OCI-LY1 (cell line): ENCODE measurements around the gene EPN2.

Source experiments
- EZH2 ChIP-seq: fragments of 200-600 bp; sonication (generic), shearing (Covaris generic); IDR thresholded peaks from 2 replicates; pipeline ENCODE4 v1.8.0; 2017; ENCODE audit warnings: borderline replicate concordance, mixed run types, mild to moderate bottlenecking, antibody characterized with exemption, low read length, moderate library complexity, mixed read lengths
- TF ChIP-seq, protein P1 (sequence below): fragments of 200-600 bp; sonication (generic), shearing (Covaris generic); IDR thresholded peaks from 2 replicates; pipeline ENCODE4 v1.5.1; 2017; ENCODE audit warnings: mild to moderate bottlenecking, antibody characterized with exemption, low read length, moderate library complexity, mixed read lengths

DNA sequence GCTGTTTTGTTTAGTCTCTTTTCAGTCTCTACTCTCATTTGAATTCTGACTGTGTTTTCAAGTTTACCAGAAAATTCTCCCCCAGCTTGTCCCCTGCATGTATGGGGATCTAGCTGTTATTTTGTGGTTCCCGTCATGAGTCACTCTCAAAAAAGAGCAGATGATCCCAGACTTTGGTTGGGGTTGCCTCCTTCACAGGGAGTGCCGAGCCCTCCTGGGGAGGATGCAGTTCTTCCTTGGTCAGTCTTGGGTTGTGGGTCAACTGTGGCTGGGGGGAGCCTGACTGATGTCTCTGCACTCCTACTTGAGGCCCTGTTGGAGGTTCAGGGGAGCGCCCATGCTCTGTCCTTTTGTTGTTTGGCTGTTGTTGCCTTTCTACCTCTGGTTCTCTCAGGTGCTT, 37.7 kb downstream of the EPN2 start:
- TF ChIP-seq, protein P1, sequence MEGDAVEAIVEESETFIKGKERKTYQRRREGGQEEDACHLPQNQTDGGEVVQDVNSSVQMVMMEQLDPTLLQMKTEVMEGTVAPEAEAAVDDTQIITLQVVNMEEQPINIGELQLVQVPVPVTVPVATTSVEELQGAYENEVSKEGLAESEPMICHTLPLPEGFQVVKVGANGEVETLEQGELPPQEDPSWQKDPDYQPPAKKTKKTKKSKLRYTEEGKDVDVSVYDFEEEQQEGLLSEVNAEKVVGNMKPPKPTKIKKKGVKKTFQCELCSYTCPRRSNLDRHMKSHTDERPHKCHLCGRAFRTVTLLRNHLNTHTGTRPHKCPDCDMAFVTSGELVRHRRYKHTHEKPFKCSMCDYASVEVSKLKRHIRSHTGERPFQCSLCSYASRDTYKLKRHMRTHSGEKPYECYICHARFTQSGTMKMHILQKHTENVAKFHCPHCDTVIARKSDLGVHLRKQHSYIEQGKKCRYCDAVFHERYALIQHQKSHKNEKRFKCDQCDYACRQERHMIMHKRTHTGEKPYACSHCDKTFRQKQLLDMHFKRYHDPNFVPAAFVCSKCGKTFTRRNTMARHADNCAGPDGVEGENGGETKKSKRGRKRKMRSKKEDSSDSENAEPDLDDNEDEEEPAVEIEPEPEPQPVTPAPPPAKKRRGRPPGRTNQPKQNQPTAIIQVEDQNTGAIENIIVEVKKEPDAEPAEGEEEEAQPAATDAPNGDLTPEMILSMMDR: no peak
- TF ChIP-seq EZH2: no peak
